ENCODE data around the gene P2RX2.
"Not testable (repeated sequence)": the region's sequence is repeated elsewhere in the genome, so short reads cannot be mapped to it uniquely, and the experiment has no call there.

P2RX2 gene

GRCh38 chr12:132584429-132584828 is 34.1 kb upstream of the P2RX2 start:
- no peak for DNase-seq

GRCh38 chr12:132585177-132585576 is 33.4 kb upstream of the P2RX2 start:
- DNase-seq: no peak

- no peak for DNase-seq
Observed at GRCh38 chr12:132586929-132587328, 31.6 kb upstream of the P2RX2 start.

DNA sequence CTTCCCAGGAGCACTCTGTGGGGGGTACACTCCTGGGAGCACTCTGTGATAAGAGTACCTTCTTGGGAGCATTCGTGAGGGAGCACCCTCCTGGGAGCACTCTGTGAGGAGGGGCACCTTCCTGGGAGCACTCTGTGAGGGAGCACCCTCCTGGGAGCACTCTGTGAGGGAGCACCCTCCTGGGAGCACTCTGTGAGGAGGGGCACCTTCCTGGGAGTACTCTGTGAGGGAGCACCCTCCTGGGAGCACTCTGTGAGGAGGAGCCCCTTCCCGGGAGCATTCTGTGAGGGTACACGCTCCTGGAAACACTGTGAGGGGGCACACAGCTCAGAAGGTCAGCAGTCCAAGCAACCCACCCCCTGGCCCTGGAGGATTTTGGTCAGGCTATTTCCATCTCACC is 30.8 kb upstream of the P2RX2 start:
- DNase-seq: no peak

DNA sequence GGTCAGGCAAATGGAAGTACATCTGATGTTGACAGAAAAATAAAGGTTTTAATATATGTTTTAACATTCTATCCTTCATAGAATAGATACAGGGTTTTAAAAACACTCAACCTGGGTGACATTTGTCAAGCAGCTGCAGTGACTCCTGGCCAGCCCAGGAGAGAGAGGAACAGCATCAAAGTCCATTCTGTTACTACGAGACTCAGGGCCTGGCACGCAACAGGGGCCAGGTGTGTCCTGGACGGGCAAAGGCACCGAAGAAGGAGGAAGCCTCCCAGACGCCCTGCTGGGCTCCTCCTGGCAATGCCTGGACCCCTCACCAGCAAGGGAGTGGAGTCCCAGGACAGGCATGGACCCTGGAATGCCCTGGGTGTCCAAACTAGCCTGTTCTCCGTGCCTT is 30.3 kb upstream of the P2RX2 start:
- DNase-seq: no peak

GRCh38 chr12:132588821-132589669 is 29.5 kb upstream of the P2RX2 start:
- no peak for DNase-seq

GRCh38 chr12:132591107-132591935 is 27.3 kb upstream of the P2RX2 start:
- DNase-seq: no peak

GRCh38 chr12:132592282-132592970 is 26.1 kb upstream of the P2RX2 start:
- DNase-seq: no peak

- DNase-seq: no peak
Observed at GRCh38 chr12:132593071-132593470, 25.5 kb upstream of the P2RX2 start.

GRCh38 chr12:132593521-132593920 is 25.1 kb upstream of the P2RX2 start:
- no peak for DNase-seq

DNA sequence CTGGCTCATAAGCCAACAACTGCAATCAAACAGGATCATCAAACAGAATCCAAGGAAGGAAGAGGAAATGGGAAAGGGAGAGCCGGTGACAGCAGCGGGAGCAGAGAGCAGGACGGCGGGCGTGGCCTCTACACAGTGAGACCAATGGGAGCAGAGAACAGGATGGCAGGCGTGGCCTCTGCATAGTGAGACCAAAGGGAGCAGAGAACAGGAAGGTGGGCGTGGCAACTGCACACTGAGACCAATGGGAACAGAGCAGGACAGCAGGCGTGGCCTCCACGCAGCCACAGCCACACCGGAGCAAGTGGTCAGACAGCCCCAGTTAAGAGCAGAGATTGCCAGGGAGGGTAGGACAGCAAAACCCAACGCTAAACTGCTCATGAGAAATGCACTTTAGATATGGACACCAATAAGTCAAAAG is 24.6 kb upstream of the P2RX2 start:
- peak; percentile 49 to 53 for DNase-seq

DNA sequence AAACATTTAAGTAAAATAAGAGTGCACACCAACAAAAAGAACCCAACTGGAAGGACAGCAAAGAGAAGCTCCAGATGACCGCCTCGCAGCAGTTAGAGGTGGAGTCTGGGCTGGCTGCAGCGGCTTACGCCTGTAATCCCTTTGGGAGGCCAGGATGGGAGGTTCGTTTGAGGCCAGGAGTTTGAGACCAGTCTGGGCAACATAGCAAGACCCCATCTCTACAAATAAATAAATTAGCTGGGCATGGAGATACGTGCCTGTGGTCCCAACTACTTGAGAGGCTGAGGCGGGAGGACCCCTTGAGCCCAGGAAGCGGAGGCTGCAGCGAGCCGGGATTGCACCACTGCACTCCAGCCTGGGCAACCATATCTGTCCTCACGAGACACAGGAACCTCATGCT is 23.4 kb upstream of the P2RX2 start:
- no peak for DNase-seq

DNA sequence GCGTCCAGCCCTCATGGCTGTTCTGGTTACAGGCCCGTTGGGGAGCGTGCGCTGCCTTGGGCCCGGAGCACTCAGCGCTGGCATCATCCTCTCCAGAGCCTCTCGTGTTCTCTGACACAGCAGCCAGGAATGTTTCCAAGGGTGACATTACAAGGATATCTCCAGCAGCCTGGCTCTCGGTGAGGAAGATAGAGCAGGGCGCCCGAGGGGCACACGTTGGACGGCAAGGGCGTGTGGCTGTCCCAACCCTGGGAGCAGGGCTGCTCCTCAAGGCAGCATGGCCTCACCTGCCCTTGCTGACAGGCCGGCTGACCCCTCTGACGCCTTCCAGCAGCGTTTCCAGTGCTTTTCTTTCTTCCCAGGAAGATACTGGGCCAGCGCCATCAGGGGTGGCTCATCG is 22.6 kb upstream of the P2RX2 start:
- DNase-seq: no peak

- peak in 1 of 2 experiments; percentile 35 for DNase-seq
Observed at GRCh38 chr12:132597333-132598316, 21.0 kb upstream of the P2RX2 start.

GRCh38 chr12:132599502-132599901 is 19.1 kb upstream of the P2RX2 start:
- DNase-seq: not testable (repeated sequence)

GRCh38 chr12:132600048-132601032 is 18.2 kb upstream of the P2RX2 start:
- peak; percentile 57 to 61 for DNase-seq

- no peak for DNase-seq
Observed at GRCh38 chr12:132601171-132601883, 17.2 kb upstream of the P2RX2 start.

DNA sequence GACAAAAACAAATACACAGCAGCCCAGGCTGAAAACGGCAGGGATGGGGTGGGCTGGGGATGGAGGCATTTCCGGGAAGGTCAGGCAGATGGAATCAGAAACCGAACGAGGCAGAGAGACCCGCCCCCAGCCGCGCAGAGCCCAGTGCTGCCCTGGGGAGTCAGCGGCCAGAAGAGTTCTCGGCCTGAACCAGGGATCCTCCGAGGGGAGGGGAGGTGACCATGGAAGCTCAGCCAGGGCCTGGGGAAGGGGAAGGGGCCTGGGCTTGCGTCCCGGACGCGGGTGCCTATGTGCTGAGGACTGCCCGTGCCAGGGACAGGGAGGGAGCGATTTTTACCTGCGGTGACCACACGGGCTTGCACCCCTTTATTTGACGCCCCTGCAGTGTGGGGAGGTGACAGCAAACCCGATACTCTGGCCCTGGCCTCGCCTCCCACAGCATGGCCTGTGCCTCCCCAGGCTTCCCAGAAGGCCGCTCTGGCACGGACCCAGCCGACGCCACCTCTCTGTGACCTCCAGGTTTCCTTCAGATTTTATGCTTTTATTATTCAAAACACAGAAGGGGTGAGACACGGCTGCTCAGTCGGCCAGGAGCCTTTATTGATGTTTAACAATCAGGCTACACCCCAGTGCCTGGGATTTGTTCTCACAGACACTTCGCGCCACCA is 15.9 kb upstream of the P2RX2 start:
- no peak for DNase-seq
